Subcutaneous abdominal adipose tissue (tissue), 5 donors: ENCODE measurements around the gene HEBP1.
"Not testable (repeated sequence)": the region's sequence is repeated elsewhere in the genome, so short reads cannot be mapped to it uniquely, and the experiment has no call there.

Source experiments
- H3K27ac ChIP-seq: one replicate; pipeline ENCODE4 v1.7.0; 2013; ENCODE audit warnings: low read depth, mild to moderate bottlenecking, inconsistent platforms, low read length, moderate library complexity
- H3K27me3 ChIP-seq, 5 donors: one replicate each; pipeline ENCODE4 v1.7.0; 2013; ENCODE audit warnings: low read length in 5 of 5, inconsistent platforms in 1 of 5; ENCODE audit not compliant: control insufficient read depth in 5 of 5, insufficient read depth in 4 of 5
- H3K36me3 ChIP-seq, 5 donors: one replicate each; pipeline ENCODE4 v1.7.0; 2013; ENCODE audit warnings: low read length in 5 of 5; ENCODE audit not compliant: control insufficient read depth in 5 of 5, insufficient read depth in 5 of 5
- H3K4me1 ChIP-seq, 5 donors: one replicate each; pipeline ENCODE4 v1.7.0; 2013; ENCODE audit warnings: low read length in 5 of 5, mild to moderate bottlenecking in 3 of 5, moderate library complexity in 1 of 5; ENCODE audit not compliant: control insufficient read depth in 5 of 5, insufficient read depth in 5 of 5
- H3K4me3 ChIP-seq, 5 donors: one replicate each; pipeline ENCODE4 v1.7.0; 2013; ENCODE audit warnings: low read length in 5 of 5, low read depth in 1 of 5
- H3K9ac ChIP-seq, 5 donors: one replicate each; pipeline ENCODE4 v1.7.0; 2013; ENCODE audit warnings: low read length in 5 of 5, mild to moderate bottlenecking in 4 of 5, moderate library complexity in 3 of 5
- H3K9me3 ChIP-seq, 5 donors: one replicate each; pipeline ENCODE4 v1.7.0; 2013; ENCODE audit warnings: low read length in 5 of 5; ENCODE audit not compliant: control insufficient read depth in 5 of 5
- donor health status: healthy.
- donor health status: healthy.
- donor health status: healthy.
- donor health status: healthy.
- donor health status: healthy.

Gene HEBP1

DNA sequence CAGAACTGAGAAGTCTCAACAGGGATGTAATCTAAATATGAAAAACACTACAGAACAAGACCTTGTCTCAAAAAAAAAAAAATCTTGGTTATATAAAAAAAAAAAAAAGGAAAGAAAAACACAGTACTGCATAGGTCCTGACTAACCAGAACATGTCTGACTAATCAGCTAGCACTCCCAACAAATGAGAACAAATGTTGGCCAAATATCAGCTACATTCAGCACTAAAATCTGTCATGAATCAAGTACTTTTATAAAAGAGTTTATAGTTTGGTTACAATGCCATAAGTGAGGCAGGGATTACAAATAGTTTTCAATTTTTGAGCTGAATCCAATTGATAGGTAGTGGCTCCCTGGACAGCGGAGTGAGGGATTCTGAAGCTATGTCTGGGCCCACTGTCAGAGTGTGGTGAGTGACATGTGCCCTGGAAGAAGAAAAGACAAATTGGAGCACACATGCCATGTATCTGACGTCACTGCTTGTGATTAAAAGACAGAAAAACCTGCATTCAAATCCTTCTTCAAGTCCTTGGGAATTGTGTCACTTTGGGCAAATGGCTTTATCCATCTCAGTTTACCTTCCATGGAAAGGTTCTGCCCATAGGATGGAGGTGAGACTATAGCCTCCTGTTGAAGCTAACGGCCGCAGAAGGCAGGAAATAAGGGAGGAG is 38.6 kb upstream of the HEBP1 start:
- no peaks in the 10 kb centered on the region for H3K36me3 ChIP-seq
- no peaks in the 10 kb centered on the region for H3K27me3 ChIP-seq
- H3K9ac ChIP-seq, result no peak overlapping the region
- H3K4me1 ChIP-seq, result peaks cover 0 to under 1% (median under 1%) of the 10 kb centered on the region in 5 donors
- no peaks in the 10 kb centered on the region for H3K9me3 ChIP-seq
- H3K4me3 ChIP-seq, result no peak overlapping the region
- H3K27ac ChIP-seq, result no peak overlapping the region

DNA sequence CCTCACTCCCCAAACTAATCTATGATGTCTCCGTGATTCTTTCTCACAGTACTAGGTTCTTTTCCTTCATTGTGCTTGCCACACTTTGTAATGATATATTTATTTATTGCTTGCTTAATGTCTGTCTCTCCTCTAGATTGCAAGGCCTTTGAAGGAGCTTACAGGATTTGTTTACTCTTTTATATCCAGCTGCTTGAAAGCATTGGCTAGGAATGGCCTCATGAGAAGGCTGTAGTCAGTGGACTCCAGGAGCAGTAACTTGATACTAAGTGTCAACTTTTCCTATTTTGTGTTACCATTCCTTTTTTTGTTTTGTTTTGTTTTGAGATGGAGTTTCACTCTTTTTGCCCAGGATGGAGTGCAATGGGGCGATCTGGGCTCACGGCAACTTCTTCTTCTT is 36.8 kb upstream of the HEBP1 start:
- peaks cover 0 to 3% (median 0%) of the 10 kb centered on the region in 5 donors for H3K4me1 ChIP-seq
- no peaks in the 10 kb centered on the region for H3K27me3 ChIP-seq

DNA sequence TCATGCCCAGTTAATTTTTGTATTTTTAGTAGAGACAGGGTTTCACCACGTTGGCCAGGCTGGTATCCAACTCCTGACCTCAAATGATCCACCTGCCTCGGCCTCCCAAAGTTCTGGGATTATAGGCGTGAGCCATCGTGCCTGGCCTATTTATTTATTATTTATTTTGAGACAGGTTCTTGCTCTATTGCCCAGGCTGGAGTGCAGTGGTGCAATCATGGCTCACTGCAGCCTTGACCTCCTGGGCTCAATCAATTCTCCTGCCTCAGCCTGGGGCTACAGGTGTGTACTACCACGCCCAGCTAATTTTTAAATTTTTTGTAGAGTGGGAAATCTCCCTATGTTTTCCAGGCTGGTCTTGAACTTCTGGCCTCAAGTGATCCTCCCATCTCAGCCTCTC is 35.3 kb upstream of the HEBP1 start:
- H3K9ac ChIP-seq, H3K4me1 ChIP-seq, H3K27me3 ChIP-seq, H3K27ac ChIP-seq, H3K9me3 ChIP-seq, H3K4me3 ChIP-seq, H3K36me3 ChIP-seq: not testable (repeated sequence)

More for the DNA sequence above, 36.8 kb upstream of the HEBP1 start:
- Histone ChIP-seq H3K9me3 (no peaks in the 10 kb centered on the region), H3K9ac (no peak overlapping the region), H3K4me3 (no peak overlapping the region), H3K27ac (no peak overlapping the region), H3K36me3 (no peaks in the 10 kb centered on the region)

DNA sequence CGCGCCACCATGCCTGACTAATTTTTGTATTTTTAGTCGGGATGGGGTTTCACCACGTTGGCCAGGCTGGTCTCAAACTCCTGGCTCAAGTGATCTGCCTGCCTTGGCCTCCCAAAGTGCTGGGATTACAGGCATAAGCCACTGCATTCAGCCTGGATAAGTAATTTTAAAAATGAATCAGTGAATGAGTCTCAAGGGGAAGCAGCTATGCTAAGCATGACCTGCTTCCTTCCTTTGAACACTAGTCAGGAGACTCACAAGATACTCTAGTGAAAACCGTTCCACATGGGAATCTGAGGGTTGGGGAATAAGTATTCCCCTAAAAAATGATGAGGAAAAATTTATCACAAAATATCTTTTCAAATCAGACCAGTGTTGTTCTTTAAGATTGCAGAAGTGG is 33.4 kb upstream of the HEBP1 start:
- H3K9me3 ChIP-seq, result no peaks in the 10 kb centered on the region
- H3K4me1 ChIP-seq, result peaks cover 0 to 3% (median 0%) of the 10 kb centered on the region in 5 donors
- no peak overlapping the region for H3K9ac ChIP-seq
- H3K4me3 ChIP-seq, result no peak overlapping the region
- H3K27me3 ChIP-seq, result peaks cover 0 to 2% (median 0%) of the 10 kb centered on the region in 5 donors
- H3K36me3 ChIP-seq, result no peaks in the 10 kb centered on the region
- H3K27ac ChIP-seq, result no peak overlapping the region

DNA sequence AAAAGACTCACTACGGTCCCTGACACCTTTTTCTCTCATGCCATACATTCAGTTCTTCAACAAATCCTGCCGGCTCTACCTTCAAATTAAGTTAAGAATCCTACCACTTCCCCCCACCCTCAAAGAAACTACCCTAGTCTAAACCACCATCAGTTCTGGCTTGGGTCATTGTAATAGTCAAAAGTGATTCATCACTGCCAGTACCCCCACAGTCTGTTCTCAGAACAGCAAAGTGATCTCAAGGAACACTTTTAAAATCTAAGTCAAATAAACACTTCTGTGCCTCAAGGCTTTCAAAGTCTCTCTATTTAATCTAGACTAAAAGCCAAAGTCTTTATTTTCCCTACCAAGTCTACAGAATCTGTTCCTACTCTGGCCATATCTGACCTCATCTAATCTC is 32.1 kb upstream of the HEBP1 start:
- Histone ChIP-seq H3K9ac (no peak overlapping the region), H3K36me3 (no peaks in the 10 kb centered on the region), H3K27ac (no peak overlapping the region), H3K4me1 (peaks cover 0 to 3% (median 0%) of the 10 kb centered on the region in 5 donors), H3K27me3 (peaks cover 0 to 2% (median 0%) of the 10 kb centered on the region in 5 donors), H3K4me3 (no peak overlapping the region), H3K9me3 (no peaks in the 10 kb centered on the region)

DNA sequence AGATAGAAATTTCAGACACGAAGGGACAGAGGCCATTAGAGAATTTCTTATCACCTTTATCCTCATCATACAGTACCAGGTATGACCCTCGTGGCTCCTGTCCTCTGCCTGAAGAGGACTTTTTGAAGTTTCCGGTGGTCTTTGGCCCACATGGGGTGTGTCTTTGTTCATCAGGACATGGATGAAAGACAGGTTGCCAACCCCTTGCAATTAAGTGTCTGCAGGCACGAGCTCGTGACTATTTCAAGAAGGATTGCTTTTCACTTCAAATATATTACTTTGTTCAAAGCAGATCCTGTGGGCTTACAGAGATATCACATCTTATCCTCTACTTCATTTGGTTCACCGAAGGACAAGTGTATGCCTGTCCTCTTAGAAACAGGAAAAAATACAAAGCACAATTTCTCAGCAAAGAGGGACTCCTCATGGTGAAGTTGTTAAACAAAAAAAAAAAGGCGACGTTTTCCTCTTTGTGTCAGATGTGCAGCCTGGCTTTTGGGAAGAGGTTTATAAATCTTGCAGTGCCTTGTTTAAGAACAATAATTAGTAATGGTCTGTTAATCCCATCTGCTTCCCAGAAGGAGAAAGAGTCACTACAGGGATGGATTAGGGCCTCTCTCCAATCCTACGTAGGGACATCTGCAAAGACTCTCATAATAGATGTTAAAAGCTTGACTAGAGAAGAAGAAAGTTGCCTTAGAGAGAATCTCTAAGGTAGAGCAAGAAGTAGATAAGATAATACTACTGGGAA is 30.7 kb upstream of the HEBP1 start:
- H3K36me3 ChIP-seq, result no peaks in the 10 kb centered on the region
- H3K27ac ChIP-seq, result no peak overlapping the region
- H3K27me3 ChIP-seq, result peaks cover 0 to 7% (median 0%) of the 10 kb centered on the region in 5 donors
- peaks cover 0 to 7% (median 3%) of the 10 kb centered on the region in 5 donors for H3K4me1 ChIP-seq
- no peaks in the 10 kb centered on the region for H3K9me3 ChIP-seq
- H3K4me3 ChIP-seq, result no peak overlapping the region
- no peak overlapping the region for H3K9ac ChIP-seq

DNA sequence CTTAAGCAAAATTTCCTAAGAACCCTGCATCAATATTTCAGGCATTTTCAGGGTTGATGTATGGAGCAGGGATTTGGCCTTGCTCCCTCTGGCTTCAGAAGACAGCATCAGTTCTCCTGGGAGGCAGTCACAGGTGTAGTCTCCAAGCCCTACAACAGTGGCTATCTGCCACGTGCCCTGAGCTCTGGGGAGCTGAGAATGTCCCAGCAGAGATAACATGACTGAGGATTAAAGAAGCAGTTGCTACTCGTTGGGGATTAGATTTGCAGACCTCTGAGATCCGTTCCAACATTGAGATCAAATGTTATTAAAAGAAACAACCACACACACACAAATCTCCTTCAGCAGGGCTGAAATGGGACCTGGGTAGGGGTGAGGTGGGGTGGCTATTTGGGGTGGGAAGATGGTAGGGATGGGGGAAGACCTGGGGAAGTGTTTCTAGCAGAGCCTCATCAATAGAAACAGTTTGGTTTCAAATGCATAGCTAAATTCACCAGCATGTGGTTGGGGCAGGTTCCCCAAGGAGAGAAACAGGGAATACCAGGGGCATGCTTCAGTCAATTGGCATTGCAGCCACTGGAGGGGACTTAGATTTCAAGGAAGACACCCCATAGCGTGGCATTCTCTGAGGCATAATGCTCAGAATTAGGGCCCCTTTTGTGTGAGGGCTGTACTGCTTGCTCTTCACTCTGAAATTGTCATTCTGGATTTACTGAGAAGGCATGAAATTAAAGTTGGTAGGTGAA is 28.9 kb upstream of the HEBP1 start:
- Histone ChIP-seq H3K4me3 (no peak overlapping the region), H3K9ac (no peak overlapping the region), H3K4me1 (peaks cover 0 to 13% (median 3%) of the 10 kb centered on the region in 5 donors), H3K9me3 (no peaks in the 10 kb centered on the region), H3K27ac (no peak overlapping the region), H3K36me3 (no peaks in the 10 kb centered on the region), H3K27me3 (peaks cover 0 to 7% (median 0%) of the 10 kb centered on the region in 5 donors)

DNA sequence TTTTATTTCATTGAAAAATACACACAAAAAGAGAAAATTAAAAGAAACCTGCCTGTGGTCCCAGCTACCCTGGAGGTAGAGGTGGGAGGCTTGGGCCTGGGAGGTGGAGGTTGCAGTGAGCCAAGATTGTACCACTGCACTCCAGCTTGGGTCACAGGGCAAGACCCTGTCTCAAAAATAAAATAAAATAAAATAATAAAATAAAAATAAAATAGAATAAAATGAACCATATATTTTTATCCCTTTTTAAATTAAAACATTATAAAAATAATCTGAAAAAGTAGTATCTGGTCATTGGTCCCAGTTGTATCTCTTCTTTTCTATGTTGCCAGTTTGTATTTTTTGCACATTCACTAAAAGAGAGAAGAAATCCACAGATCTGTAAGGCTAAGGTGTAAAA is 27.4 kb upstream of the HEBP1 start:
- Histone ChIP-seq H3K36me3 (no peaks in the 10 kb centered on the region), H3K4me3 (no peak overlapping the region), H3K27me3 (peaks cover 0 to 7% (median 0%) of the 10 kb centered on the region in 5 donors), H3K4me1 (peaks cover 0 to 15% (median 0%) of the 10 kb centered on the region in 5 donors), H3K9ac (no peak overlapping the region), H3K9me3 (no peaks in the 10 kb centered on the region), H3K27ac (no peak overlapping the region)

DNA sequence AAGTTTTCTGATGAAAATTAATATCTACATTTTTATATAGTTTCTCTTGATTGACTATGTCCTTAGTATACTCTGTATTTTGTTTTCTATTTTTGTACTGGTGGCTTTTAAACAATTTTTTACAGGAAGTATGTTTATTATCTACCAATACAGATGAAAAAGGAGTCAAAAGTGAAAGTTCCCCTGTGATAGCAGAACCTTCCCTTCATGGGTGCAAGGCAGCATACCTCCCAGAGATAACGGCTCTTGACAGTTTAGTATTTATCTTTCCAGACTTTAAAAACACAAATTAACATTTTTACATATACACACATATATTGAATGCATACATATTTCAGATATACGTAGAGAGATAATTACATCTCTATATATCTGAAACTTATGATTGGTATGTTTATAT is 27.0 kb upstream of the HEBP1 start:
- Histone ChIP-seq H3K9me3 (no peaks in the 10 kb centered on the region), H3K9ac (no peak overlapping the region), H3K27me3 (peaks cover 0 to 7% (median 0%) of the 10 kb centered on the region in 5 donors), H3K4me1 (peaks cover 0 to 15% (median 0%) of the 10 kb centered on the region in 5 donors), H3K27ac (no peak overlapping the region), H3K4me3 (no peak overlapping the region), H3K36me3 (no peaks in the 10 kb centered on the region)

DNA sequence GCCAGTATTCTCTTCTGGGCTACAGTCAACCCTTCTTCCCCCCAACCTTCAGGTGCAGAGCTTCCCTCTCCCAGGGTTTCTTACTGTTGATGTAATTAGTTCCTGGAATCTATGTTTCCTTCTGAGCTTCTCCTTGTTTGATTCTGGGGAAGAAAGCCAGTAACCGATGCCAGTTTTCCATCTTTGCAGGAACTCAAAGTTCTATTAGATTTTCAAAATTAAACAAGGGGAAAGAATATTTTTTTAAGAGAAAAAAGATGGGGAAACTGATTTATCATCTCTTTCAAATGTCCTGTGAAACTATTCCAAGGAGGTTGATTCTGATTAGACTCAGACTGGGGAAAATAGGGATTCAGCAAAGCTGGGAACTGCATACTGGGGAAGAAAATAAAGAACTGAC is 26.2 kb upstream of the HEBP1 start:
- Histone ChIP-seq H3K4me1 (peaks cover 0 to 15% (median 0%) of the 10 kb centered on the region in 5 donors), H3K27ac (no peak overlapping the region), H3K9ac (no peak overlapping the region), H3K9me3 (no peaks in the 10 kb centered on the region), H3K4me3 (no peak overlapping the region), H3K27me3 (peaks cover 0 to 7% (median 0%) of the 10 kb centered on the region in 5 donors), H3K36me3 (no peaks in the 10 kb centered on the region)
